ENCODE measurements around the gene TBC1D17.

The TBC1D17 gene

DNA sequence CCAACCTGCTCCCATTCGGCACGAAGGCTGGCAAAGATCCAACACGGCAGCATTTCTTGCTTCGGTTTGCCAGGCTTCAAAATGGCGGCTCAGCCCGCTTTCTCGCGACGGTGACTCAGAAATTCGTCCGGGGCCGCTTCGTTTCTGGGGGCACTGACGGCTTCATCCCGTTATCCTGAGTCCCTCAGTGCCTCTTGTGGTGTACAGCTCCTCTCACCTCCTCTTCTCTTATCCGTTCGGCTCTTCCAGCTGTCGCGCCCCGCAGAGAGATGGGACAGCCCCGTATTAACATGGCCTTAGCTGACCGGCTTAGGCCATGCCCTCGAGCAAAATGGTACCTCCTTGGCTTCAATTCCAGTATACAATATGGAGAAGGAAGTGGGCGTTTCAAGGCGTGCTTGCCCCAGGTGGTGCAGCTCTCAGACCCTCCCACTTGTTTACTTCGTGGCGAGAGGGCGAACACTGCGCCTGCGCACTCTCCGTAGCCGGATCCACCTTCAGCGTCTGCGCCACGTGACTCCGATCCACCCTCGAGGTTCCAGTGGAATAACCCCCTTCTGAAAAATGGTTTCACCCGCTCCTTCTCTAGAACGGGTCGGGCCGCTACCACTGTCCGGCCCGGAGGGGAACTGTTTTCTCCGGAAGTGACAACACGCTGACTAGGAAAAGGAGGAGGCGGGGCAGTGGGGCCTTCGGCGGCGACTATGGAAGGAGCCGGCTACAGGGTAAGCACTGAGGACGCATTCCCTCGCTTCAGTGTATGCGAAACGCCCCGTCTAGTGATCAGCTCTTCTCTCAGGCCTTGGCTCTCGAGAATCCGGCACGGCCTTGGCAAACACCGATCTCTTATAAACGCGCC is at the start of gene TBC1D17, which contains the start of gene AKT1S1:
TBC1D17 (plus strand) TSS at position 683 of the 859 bp plus-strand sequence; CDS start at position 705, 22 bp downstream.
AKT1S1 (minus strand) TSS at position 336 of the 859 bp plus-strand sequence. CDS start 4,060 bp downstream, outside the sequence.
- peak; percentile 96 for DNase-seq

DNA sequence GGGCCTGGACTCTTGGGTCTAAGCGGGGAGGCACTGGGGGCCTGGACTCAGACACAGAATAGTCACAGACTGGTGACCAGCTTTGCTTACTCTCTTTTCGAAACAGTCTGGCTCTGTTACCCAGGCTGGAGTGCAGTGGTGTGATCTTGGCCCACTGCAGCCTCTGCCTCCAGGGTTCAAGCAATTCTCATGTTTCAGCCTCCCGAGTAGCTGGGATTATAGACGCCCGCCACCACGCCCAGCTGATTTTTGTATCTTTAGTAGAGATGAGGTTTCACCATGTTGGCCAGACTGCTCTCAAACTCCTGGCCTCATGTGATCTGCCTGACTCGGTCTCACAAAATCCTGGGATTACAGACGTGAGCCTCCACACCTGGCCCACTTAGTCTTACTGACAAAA is 48.3 kb upstream of the TBC1D17 start:
- DNase-seq = no peak

DNA sequence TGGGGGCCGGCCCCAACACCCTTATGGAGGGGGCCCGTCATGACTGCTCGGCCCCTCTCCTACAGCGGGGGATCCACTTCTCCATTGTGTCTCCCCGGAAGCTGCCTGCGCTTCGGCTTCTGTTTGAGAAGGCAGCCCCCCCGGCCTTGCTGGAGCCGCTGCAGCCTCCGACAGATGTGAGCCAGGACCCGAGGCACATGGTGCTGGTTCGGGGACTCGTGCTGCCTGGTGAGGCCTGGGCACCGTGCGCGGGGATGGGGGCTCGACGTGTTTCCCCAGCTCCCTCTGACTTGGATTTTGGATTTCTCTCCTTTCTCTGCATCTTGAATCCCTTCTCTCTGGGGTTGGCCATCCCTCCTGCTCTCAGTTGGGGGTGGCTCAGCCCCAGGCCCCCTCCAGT is 47.8 kb upstream of the TBC1D17 start:
- no peak for DNase-seq

- DNase-seq = no peak
Measured at GRCh38 chr19:49830766-49831165, 46.7 kb upstream of the TBC1D17 start.

GRCh38 chr19:49831592-49831991 is 45.9 kb upstream of the TBC1D17 start:
- no peak for DNase-seq

DNA sequence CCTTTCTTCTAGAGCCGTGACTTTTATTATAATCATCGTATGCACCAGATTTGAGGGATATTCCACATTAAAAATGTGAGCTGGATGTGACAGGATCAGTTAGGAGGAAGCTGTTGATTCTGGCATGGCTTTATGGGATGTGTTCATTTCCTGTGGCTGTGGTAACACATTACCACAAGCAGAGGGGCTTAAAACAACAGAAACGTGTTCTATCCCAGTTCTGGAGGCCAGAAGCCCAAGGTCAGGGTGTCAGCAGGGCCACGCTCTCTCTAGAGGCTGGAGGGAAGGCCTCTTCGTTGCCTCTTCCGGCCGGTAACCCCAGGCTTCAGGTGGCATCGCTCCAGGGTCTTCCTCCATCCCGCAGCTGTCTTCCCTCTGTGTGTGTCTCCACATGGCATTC is 44.9 kb upstream of the TBC1D17 start:
- DNase-seq = no peak

DNA sequence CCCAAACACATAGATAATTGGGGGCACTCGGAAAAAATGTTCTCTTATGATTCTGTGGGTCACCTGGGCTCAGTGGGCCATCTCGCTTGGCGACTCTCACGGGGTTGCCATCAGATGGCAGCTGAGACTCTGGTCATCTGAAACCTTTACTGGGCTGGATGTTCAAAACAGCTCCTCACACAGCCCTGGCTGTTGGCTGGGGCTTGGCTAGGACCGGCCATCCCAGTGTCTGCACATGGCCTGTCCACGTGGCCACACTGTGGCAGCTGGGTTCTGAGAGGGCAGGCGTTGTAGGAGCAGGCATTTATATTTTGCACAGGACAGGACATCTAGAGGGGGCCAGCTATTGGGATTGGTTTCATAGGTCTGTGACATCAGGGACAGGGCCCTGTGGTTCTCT is 43.9 kb upstream of the TBC1D17 start:
- no peak for DNase-seq

GRCh38 chr19:49835562-49835961 is 41.9 kb upstream of the TBC1D17 start:
- no peak for DNase-seq

- no peak for DNase-seq
Measured at GRCh38 chr19:49836176-49837008, 41.1 kb upstream of the TBC1D17 start.

GRCh38 chr19:49837009-49837310 is 40.5 kb upstream of the TBC1D17 start:
- no peak for DNase-seq

DNA sequence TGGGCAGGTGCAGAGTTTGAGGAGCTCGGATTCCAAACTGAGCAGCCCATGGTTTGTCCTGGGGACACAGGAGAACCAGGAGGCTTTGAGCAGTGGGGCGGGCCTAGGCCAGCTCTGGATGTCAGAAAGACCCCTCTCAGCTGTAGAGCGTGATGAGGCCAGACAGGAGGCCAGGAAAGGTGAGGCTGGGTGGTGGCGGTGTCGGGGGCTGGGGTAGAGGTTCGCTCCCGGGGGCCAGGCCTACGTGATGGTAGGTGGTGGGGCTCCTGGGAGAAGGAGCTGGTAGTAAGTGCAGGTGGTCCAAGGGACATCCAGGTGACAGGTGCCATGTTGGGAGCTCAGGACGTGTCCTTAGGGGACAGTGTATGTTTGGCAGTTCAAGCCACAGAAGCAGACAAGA is 40.1 kb upstream of the TBC1D17 start:
- DNase-seq = no peak

GRCh38 chr19:49838885-49839588 is 38.5 kb upstream of the TBC1D17 start:
- no peak for DNase-seq

- no peak for DNase-seq
Measured at GRCh38 chr19:49839713-49840112, 37.8 kb upstream of the TBC1D17 start.

DNA sequence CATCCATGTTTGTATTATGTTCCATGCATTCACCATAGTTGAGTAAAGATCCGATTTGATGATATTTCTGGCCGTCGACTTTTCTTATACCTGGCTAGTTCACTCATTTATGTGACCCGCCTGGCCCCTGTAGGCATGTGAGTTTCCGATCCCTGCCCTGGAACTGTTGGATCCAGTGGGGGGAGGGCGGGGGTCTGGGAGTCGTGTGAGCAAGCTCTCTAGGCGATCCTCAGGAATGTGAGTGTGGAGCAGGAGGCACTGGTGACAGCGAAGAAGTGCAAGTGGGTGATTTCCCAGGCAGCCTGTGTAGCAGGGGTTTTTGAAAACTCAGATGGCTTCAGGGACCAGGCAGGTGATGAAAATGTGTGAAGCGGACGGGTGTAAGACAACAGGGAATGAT is 37.2 kb upstream of the TBC1D17 start:
- no peak for DNase-seq

GRCh38 chr19:49840736-49841249 is 36.7 kb upstream of the TBC1D17 start:
- no peak for DNase-seq

- no peak for DNase-seq
Measured at GRCh38 chr19:49843265-49843664, 34.2 kb upstream of the TBC1D17 start.

DNA sequence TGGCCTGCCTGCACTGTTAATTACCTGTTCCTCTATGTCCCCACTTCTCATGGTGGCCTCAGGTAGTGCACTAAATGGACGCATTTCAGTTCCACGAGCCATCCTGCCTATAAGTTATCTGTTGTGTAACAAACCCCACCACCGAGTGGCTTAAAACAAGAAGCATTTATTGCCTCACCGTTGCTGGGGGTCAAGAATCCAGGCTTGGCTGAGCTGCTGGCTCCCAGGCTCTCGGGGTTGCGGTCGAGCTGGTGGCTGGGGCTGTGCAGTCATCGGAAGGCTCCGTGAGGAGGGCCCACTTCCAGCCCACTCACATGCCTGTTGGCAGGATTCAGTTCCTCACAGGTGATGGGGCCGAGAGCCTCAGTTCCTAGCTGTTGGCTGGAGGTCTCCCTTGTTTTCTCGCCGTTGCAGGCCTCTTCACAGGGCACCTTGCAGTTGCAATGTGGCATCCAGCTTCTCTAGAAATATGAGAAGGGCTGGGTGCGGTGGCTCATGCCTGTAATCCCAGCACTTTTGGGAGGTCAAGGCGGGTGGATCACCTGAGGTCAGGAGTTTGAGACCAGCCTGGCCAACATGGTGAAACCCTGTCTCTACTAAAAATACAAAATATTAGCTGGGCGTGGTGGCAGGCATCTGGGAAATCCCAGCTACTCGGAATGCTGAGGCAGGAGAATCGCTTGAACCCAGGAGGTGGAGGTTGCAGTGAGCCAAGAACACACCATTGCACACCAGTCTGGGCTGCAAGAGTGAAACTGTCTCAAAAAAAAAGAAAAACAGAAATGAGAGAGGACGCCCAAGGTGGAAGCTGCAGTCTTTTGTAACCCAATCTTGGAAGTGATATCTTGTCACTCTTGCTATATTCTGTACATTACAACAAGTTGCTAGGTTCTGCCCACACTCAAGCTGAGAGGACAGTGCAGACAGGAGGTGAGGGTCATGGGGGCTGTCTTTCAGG is 33.1 kb upstream of the TBC1D17 start:
- DNase-seq = no peak

DNA sequence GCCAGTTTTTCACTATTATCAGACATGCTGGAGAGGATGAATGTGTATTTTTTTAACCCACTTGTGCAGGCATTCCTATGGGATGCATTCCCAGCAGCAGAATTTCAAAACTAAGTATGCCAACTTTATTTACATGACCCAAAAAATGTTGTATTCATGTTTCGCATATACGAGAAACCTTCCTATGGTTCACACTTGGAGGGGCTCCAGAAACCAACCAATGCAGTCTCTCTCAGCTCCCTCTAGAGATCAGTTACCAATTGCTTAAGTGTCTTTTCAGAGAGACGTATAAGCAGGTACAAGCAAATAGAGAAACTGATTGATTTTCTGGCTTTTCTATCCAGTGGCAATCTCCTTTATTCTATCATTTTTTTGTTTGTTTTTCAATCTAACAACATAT is 32.1 kb upstream of the TBC1D17 start:
- no peak for DNase-seq

DNA sequence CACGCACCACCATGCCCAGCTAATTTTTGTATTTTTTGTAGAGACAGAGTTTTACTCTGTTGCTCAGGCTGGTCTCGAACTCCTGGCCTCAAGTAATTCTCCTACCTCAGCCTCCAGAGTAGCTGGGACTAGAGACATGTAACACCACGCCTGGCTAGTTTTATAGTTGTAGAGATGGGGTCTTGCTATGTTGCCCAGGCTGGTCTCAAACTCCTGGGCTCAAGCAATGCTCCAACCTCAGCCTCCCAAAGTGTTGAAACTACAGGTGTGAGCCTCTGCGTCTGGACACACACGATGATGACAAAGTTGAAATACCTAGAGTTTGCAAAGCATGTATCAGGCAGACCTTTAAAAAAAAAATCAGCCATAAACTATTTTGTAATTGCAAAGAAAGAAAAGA is 31.1 kb upstream of the TBC1D17 start:
- DNase-seq = no peak

DNA sequence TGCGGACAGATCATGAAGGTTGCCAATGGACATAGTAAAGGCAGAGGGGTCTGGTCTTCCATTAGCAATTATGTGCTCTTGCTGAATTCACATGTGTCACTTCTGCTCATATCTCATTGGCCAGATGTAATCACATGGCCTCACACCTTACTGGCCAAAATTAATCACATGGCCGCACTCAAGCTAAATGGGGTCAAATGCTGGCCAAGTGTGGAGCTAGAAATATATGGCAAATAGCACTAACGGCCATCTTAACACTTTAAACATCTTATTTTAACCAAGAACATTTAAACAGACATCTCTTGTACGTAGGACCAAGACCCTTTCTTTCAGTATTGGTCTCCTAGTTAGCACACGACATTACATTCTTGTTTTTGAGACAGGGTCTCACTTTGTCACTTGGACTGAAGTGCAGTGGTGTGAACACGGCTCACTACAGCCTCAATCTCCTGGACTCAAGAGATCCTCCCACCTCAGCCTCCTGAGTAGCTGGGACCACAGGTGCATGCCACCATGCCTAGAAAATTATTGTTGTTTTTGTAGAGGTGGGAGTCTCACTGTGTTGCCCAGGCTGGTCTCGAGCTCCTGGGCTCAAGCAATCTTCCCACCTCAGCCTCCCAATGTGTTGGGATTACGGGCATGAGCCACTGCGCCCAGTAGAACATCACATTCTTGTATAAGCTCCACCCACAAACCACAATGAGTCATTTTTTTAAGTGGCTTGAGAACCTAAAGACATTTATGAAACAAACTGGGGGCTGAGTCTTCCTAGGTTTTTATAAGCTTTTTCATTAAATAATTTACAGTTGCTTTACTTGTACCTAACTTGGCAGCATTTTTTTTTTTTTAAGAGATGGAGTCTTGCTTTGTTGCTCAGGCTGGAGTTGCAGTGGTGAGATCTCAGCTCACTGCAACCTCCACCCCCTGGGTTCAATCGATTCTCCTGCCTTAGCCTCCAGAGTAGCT is 29.5 kb upstream of the TBC1D17 start:
- DNase-seq = no peak

DNA sequence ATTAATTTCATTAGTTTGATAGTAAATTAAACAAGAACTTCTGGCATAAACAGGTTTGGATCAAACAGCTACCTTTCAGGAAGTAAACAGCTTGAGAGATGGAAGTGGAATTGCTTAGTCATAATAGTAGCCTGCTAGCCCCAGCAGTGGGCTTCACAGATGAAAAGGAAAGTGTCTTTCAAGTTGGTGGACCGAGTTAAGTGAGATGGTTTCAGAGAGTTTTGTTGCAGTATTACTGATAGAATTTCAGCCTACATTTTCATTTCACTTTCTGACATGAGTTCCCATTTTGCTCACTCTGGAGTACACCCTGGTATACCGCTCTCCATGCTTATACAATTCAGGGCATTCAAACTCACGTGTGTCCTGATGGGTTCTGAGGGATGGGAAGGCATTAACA is 28.6 kb upstream of the TBC1D17 start:
- DNase-seq = no peak

Measured in activated CD4-positive, alpha-beta T cell treated with anti-CD3 and anti-CD28 coated beads, Interleukin-2, amount 50 U/mL, for 1 hour (primary cell).